GM19438 (cell line): ENCODE measurements around the gene PHLDB1.
A peak's percentile ranks its signal among the peaks of the same experiment; 100 is the strongest.
"Not testable (repeated sequence)": the region's sequence is repeated elsewhere in the genome, so short reads cannot be mapped to it uniquely, and the experiment has no call there.

ENCODE experiments used
- ATAC-seq: cut with Tn5 transposase; IDR thresholded peaks from one replicate; pipeline ENCODE4 v1.9.1; 2021; ENCODE audit warnings: low read depth; ENCODE audit not compliant: unreplicated experiment

Gene PHLDB1

GRCh38 chr11:118607401-118608359 lies at the start of gene PHLDB1:
Gene PHLDB1, plus strand, starts transcription at chr11:118607615. Its CDS starts 6,222 bp downstream, at chr11:118613837.
- ATAC-seq, result no peak

- ATAC-seq, result no peak
These were observed 46.6 kb upstream of the PHLDB1 start for GRCh38 chr11:118560806-118561205.

- ATAC-seq, result no peak
These were observed 42.4 kb upstream of the PHLDB1 start for GRCh38 chr11:118565051-118565450.

- ATAC-seq, result no peak
These were observed 37.7 kb upstream of the PHLDB1 start for GRCh38 chr11:118569670-118570069.

DNA sequence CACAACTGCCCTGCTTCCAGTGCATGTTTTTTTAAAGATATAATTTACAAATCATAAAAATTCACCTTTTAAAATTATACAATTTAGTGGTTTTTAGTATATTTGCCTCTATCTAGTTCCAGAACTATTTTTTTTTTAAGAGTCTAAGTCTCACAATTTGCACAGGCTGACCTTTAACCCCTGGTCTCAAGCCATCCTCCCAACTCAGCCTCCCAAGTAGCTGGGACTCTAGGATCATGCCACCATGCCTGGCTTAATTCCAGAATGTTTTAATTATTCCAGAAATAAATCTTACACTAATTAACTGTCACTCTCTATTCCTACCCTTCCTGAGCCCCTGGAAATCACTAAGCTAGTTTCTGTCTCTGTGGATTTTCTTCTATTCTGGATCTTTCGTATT lies 36.6 kb upstream of the PHLDB1 start:
- no peak for ATAC-seq

DNA sequence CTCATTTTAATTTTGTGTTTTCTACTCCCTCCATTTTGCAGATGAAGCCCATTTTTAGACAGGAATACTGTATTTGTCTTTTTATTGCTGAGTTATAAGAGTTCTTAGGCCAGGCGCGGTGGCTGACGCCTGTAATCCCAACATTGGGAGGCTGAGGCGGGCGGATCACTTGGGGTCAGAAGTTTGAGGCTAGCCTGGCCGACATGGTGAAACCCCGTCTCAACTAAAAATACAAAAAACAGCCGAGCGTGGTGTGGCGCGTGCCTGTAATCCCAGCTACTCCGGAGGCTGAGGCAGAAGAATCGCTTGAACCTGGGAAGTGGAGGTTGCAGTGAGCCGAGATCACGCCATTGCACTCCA lies 35.7 kb upstream of the PHLDB1 start:
- not testable (repeated sequence) for ATAC-seq

GRCh38 chr11:118572061-118572980 lies 35.1 kb upstream of the PHLDB1 start, which contains the start of gene ARCN1:
Gene ARCN1, plus strand, starts transcription at chr11:118572409. Its CDS starts 139 bp downstream, at chr11:118572548.
- peak; percentile 53 for ATAC-seq

- peak; percentile 25 for ATAC-seq
These were observed 34.3 kb upstream of the PHLDB1 start for GRCh38 chr11:118572981-118573550.

GRCh38 chr11:118574636-118575035 lies 32.8 kb upstream of the PHLDB1 start:
- no peak for ATAC-seq

- not testable (repeated sequence) for ATAC-seq
These were observed 29.4 kb upstream of the PHLDB1 start for GRCh38 chr11:118577995-118578394.

DNA sequence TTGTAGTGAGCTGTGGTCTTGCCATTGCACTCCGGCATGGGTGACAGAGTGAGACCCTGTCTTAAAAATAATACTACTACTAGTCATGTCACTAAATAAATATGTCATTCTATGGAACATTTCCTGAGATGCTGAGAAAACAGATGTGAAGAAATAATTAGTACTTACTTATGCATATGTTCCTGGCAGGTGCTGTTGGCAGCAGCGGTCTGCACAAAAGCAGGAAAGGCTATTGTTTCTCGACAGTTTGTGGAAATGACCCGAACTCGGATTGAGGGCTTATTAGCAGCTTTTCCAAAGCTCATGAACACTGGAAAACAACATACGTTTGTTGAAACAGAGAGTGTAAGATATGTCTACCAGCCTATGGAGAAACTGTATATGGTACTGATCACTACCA lies 26.4 kb upstream of the PHLDB1 start:
- no peak for ATAC-seq

GRCh38 chr11:118587952-118588351 lies 19.5 kb upstream of the PHLDB1 start:
- ATAC-seq, result no peak

DNA sequence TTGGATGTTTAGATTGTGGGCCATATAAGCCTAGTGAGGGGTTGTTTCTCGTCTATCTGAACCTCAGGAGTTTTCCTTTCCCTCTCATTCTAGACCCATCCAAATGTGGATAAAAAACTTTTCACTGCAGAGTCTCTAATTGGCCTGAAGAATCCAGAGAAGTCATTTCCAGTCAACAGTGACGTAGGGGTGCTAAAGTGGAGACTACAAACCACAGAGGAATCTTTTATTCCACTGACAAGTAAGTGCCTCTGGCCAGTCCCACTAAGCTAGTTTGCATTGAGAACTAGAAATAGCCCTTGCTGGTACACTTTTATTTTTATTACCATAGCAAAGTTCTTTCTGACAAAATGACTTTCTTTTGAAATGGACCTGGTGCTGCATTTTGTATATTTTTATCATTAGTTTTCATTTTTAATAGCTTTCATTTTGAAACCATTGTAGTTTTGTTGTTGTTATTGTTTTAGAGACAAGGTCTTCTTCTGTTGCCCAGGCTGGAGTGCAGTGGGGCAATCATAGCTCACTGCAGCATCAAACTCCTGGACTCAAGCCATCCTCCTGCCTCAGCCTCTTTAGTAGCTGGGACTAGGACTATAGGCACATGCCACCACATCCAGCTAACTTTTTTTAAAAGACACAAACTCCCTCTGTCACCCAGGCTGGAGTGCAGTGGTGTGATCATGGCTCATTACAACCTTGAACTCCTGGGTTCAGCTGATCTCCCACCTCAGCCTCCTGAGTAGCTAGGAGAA lies 14.6 kb upstream of the PHLDB1 start:
- ATAC-seq, result no peak

- ATAC-seq, result not testable (repeated sequence)
These were observed 12.4 kb upstream of the PHLDB1 start for GRCh38 chr11:118594984-118595383.

DNA sequence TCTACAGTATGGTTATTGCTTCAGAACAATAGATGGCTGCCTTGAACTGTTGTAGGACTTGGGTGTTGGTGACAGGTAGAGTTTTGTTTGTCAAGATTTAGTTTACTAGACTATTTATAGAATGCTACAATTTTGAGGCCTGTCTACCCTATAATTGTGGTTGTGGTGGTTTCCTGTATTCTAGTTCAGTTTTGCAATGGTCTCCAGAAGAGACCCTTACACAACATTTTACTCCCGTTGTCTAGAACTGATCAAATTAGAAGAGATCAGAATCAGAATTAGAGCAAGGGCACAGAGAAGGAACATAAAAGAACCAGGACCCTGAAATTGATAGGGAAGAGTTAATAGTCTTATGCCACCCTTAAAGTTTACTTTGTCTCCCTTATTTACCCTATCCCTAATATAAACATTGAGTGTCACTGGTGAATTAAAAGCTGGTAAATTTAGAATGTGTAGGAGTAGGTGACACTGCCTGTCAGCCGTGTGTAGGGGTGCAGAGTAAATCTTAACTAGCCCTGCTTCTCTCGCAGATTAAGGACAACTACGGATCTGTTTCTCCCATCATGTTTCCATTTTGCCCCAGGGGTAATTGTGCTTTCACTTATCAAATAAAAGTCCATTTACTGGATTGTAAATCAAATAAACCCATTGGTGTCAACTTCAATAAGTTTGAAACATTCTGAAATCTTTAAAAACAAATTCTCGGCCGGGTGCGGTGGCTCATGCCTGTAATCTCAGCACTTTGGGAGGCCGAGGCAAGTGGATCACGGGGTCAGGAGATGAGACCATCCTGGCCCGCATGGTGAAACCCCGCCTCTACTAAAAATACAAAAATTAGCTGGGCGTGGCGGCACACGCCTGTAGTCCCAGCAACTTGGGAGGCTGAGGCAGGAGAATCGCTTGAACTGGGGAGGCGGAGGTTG lies 10.9 kb upstream of the PHLDB1 start:
- ATAC-seq, result no peak

GRCh38 chr11:118597556-118597955 lies 9.9 kb upstream of the PHLDB1 start:
- no peak for ATAC-seq

DNA sequence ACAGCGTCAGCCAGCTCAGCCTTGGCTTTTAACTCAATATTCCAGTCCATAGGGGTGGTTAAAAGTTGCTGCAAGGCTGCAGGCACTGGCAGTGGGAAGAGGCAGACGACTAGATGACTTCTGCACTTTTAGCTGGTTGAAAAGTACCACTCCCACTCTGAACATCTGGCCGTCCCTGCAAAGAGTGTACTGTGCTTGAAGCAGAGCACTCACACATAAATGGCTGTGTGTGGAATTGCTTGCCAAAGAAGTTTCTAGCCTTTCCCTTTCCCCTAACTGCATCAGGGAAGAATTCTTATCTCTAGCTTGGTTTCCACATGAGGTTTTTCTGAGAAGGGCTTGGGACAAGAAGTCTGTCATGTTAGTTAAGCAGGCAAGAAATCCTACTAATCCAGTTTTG lies 5.1 kb upstream of the PHLDB1 start:
- ATAC-seq, result no peak

- not testable (repeated sequence) for ATAC-seq
These were observed 3.7 kb upstream of the PHLDB1 start for GRCh38 chr11:118603709-118604108.

GRCh38 chr11:118604566-118604965 lies 2.8 kb upstream of the PHLDB1 start:
- no peak for ATAC-seq
